Measurements from ENCODE around the gene AXIN1.
"Not testable (repeated sequence)": the region's sequence is repeated elsewhere in the genome, so short reads cannot be mapped to it uniquely, and the experiment has no call there.

AXIN1 gene

DNA sequence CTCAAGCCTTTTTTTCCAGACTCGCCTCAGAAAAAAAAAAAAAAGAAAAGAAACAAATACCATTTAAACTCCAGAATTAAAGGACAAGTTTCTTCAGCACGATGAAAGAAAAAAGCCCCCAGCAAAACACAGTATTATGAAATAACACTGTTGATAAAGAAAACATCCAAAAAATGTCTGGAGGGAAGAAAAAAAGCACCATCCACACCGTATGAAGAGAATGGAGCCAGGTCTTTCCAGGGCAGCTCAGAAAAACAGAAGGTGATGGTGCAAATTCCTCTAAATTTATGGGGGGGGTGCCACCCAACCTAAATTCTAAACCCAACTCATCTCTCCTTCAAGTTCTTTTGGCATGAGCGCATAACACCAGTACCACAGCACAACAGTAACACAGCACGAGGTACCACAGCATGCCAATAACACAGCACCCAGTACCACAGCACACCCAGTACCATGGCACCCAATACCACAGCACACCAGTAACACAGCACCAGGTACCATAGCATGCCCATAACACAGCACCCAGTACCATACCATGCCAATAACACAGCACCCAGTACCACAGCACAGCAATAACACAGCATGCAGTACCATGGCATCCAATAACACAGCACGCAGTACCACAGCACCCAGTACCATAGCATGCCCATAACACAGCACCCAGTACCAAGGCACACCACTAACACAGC, 19.0 kb downstream of the AXIN1 start:
- DNase-seq (ENCODE audit: low spot score) = no peak

GRCh38 chr16:331181-331814, 21.2 kb downstream of the AXIN1 start:
- DNase-seq (ENCODE audit: low spot score) = not testable (repeated sequence)

- DNase-seq (ENCODE audit: low spot score) = no peak
These were observed 21.8 kb downstream of the AXIN1 start for GRCh38 chr16:330741-331140.

DNA sequence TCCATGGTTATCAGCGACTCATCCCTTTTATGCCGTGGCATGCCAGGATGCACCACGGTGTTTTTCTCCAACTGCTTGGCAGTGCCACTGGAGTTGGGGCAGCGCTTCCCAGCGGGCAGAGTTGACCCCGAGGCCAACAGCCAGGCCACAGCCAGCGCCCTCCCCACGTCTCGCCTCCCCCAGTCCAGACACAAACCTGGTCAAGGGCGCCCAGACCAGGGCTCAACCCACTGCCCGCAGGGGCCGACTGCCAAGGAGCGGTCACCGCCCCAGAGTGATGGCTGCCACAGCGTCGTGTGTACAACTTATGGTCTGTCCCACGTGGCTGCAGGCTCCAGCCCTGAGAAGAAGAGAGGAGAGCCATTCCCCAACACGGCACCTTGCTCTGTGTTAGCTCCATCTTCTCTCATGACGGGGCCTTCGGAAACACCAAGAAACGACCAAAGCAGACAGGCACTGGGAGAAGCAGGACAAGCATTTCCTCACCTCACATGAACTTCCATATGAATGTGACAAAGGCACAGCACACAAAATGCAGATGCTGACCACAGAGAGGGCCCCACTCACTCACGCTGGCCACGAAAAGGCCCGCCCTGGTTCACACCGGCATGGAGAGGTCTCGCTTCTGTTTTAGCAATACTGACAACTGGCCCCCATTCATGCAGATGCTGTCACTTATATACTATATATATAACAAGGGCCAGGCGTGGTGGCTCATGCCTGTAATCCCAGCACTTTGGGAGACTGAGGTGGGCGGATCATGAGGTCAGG, 27.0 kb downstream of the AXIN1 start:
- DNase-seq (ENCODE audit: low spot score) = no peak

GRCh38 chr16:324451-325334, 27.8 kb downstream of the AXIN1 start:
- no peak for DNase-seq (ENCODE audit: low spot score)

DNA sequence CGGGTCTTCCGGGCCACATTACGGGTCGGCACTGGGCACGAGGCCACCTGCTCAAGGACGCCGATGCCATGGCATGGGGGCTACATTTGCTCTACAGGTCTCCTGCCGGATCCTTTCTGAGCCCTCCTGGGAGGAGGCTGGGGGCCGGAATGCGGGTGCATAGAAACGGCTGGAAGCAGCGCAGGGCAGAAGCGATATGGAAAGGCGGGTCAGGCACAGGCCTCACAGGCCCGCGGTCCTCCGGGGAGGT, 28.4 kb downstream of the AXIN1 start:
- DNase-seq (ENCODE audit: low spot score) = no peak

DNA sequence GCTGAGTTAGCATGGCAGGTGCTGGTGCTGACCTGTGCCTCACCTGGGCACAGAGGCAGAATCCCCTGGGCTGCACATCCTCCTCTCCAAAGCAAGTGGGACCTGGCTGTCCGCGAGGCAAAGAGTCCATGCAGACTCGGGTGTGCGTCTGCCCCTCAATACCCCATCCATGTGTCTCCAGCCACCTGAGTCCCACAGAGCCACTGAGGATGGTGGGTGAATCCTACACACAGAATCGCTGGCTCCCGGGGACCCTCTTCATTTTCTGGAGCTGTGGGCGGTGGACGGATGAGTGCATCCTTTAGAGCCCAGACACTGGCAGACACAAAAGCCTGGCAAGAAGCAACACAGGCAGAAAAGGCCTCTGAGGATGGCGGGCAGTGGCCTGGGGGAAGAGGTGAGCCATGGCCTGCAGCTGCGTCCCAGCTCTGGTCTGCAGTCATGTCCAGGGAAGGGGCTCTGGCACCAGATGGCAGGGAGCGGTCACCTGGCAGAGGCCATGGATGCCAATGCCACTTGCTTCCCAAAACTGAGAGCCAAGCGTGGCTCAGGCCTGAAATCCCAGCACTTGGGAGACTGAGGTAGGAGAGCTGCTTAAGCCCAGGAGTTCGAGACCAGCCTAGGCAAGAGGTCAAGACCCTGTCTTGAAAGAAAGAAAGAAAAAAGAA, 29.9 kb downstream of the AXIN1 start:
- no peak for DNase-seq (ENCODE audit: low spot score)

GRCh38 chr16:321532-321931, 31.0 kb downstream of the AXIN1 start:
- no peak for DNase-seq (ENCODE audit: low spot score)

- no peak for DNase-seq (ENCODE audit: low spot score)
These were observed 32.3 kb downstream of the AXIN1 start for GRCh38 chr16:320206-320605.

DNA sequence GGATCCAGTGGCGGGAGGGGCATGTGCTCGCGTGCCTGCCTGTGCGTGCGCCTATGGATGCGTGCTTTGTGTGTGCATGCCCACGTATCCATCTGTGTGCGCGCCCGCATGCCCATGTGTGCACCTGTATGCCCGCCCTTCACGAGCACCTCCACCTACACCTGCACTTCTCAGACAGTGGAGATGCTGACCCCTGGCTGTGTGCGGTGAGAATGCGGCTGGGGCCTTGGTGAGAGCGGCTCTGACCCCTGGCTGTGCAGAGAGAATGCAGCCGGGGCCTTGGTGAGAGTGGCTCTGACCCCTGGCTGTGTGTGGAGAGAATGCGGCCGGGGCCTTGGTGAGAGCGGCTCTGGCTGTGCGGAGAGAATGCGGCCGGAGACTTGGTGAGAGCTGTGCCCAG, 33.9 kb downstream of the AXIN1 start:
- no peak for DNase-seq (ENCODE audit: low spot score)

- no peak for DNase-seq (ENCODE audit: low spot score)
These were observed 34.9 kb downstream of the AXIN1 start for GRCh38 chr16:317583-317982.

- no peak for DNase-seq (ENCODE audit: low spot score)
These were observed 35.6 kb downstream of the AXIN1 start for GRCh38 chr16:316741-317464.

GRCh38 chr16:314795-315299, 37.7 kb downstream of the AXIN1 start:
- DNase-seq (ENCODE audit: low spot score) = no peak

- no peak for DNase-seq (ENCODE audit: low spot score)
These were observed 38.2 kb downstream of the AXIN1 start for GRCh38 chr16:314351-314750.

GRCh38 chr16:311725-312124, 40.8 kb downstream of the AXIN1 start:
- DNase-seq (ENCODE audit: low spot score) = no peak

DNA sequence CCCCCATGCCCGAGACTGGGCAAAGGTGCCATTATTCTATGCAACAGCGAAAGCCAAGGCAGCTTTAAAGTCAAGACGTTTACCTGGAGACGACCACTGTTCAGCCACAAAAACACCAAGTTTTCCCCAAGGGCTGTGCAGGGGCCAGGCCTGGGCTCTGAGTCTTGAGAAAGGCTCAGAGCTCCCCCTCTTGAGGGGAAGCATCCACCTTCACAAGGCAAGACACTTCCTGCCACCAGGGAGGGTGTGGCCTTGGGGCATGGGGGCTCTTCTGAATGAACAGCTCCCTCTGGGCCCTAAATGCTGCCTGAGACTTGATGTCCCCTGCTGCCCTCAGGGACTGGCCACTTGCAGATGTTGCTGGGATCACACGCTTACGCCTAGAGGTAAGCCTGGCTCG, 43.0 kb downstream of the AXIN1 start:
- DNase-seq (ENCODE audit: low spot score) = no peak

DNA sequence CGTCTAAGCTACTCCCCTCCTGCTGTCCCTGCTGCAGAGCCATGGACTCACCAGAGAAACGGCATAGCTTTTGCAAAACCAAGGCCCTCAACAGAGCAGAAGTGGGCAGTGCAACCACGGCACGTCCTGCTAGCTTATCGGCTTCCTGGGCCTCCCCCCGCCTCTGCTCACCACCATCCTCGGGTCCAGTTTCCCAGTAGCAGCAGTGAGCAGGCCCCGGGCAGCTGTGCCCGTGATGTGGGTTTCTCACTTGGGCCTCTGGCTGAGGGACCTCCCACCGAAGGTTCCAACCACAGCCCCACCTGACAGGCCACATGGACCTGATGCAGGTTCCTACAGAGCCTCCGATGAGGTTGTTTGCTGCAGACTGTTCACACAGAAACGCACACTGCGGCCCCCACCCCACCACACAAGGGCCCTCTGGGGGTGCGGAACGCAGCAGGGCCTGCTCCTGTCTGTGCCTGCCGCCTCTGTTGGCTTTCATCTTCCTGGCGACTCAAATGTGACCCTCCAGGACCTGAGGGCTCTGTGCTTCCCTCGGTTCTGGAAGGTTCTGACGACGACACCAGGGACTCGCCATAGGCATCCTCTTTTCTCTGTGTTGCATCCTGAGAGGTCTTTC, 44.7 kb downstream of the AXIN1 start:
- DNase-seq (ENCODE audit: low spot score) = no peak

DNA sequence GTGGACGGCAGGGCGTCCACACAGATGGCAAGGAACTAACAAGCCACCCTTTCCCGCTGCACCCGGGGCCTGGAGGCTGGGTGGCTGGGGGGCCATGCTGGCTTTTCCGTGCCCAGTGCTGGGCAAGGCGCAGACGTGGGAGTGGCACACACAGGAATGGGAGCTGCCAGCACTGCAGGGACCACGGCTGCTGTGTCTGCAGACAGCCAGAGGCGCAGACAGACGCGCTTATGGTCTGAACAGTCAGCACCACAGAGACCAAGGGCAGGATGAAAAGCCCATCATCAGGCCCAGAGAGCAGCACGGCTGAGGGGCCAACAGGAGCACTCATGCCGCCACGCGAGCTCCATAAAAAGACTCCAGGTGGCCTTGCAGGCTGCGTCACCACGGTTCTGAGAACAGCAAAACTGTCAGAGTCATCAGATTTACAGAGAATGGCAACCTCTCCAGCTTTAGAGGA, 45.6 kb downstream of the AXIN1 start:
- DNase-seq (ENCODE audit: low spot score) = no peak

DNA sequence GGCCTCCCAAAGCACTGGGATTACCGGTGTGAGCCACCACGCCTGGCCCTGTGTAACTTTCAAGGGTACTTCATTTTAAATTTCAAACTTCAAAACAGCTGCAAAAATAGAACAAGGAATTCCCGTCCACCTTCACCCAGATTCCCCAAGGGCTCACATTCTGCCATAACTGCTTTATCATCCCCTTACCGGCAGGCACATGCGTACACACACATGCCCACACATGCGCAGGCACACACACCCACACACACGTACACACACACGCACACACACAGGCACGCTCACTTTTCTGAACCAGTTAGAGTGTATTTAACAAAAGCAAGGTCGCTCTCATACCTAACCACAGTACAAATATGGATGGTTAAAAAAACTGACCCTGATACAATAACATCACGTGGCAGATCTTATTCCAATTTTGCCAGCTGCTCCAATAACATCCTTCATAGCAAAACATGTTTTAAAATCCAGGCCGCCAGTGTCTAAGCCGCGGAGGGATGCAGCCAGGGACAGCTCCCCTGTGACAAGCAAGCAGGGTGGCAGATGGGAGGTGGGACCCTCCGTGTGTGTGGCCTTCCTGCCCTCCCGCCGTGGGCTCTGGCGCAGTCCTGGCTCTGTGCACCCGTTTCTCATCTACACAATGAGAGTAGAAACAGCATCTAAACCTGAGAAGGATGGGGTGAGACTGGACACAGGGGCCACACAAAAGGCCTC, 46.5 kb downstream of the AXIN1 start:
- no peak for DNase-seq (ENCODE audit: low spot score)
